ENCODE results near the gene HLA-DQA1.
"Not testable (repeated sequence)": the region's sequence is repeated elsewhere in the genome, so short reads cannot be mapped to it uniquely, and the experiment has no call there.

HLA-DQA1 gene

DNA sequence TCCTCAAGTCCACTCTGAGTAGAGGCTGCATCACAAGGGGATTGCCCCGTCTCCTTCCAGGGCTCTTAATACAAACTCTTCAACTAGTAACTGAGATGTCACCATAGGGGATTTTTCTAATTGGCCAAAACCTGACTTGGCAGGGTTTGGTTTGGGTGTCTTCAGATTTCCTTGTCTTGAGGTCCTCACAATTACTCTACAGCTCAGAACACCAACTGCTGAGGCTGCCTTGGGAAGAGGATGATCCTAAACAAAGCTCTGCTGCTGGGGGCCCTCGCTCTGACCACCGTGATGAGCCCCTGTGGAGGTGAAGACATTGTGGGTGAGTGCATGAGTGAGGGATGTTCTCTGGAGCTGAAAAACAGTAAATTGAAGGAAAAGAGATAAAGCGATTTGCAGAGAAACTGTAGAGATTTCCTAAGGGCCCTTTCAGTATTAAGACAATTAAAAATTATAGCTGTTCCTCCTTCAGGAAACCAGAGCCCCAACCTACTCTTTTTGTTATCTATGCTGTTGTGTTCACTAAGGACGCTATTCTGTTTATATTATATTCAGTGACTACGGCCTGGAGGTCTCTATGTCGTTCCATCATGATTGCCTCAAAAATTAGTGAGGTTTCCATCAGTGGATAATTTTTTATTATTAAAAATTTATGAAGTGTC, at the start of gene HLA-DQA1:
Gene HLA-DQA1, plus strand, starts transcription at position 188 of the 662 bp plus-strand sequence. Its CDS starts 53 bp downstream, at position 241.
- H3K4me3 ChIP-seq (ENCODE audit: low read depth, low read length): no peak within 1 kb of the TSS
- DNase-seq (ENCODE audit: low read depth): peak; percentile 4
- TF ChIP-seq, protein P1, sequence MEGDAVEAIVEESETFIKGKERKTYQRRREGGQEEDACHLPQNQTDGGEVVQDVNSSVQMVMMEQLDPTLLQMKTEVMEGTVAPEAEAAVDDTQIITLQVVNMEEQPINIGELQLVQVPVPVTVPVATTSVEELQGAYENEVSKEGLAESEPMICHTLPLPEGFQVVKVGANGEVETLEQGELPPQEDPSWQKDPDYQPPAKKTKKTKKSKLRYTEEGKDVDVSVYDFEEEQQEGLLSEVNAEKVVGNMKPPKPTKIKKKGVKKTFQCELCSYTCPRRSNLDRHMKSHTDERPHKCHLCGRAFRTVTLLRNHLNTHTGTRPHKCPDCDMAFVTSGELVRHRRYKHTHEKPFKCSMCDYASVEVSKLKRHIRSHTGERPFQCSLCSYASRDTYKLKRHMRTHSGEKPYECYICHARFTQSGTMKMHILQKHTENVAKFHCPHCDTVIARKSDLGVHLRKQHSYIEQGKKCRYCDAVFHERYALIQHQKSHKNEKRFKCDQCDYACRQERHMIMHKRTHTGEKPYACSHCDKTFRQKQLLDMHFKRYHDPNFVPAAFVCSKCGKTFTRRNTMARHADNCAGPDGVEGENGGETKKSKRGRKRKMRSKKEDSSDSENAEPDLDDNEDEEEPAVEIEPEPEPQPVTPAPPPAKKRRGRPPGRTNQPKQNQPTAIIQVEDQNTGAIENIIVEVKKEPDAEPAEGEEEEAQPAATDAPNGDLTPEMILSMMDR (conservative IDR thresholded peaks at IDR 0.05; ENCODE audit: low read depth, low read length): no peak

DNA sequence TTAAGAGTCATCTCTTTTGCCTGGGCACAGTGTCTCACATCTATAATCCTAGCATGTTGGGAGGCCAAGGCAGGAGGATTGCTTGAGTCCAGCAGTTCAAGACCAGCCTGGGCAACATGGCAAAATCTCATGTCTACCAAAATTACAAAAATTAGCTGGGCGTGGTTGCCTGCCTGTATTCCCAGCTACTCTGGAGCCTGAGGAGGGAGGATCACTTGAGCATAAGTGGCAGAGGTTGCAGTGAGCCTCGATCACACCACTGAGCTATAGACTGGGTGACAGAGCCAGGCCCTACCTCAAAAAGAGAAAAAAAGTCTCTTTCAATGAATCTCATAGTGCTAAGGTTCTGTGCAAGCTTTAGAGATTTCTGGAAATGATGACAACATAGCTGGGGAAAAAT, 49.0 kb upstream of the HLA-DQA1 start:
- TF ChIP-seq, protein P1 (conservative IDR thresholded peaks at IDR 0.05; ENCODE audit: low read depth, low read length): no peak
- H3K4me3 ChIP-seq (ENCODE audit: low read depth, low read length): no peak overlapping the region

DNA sequence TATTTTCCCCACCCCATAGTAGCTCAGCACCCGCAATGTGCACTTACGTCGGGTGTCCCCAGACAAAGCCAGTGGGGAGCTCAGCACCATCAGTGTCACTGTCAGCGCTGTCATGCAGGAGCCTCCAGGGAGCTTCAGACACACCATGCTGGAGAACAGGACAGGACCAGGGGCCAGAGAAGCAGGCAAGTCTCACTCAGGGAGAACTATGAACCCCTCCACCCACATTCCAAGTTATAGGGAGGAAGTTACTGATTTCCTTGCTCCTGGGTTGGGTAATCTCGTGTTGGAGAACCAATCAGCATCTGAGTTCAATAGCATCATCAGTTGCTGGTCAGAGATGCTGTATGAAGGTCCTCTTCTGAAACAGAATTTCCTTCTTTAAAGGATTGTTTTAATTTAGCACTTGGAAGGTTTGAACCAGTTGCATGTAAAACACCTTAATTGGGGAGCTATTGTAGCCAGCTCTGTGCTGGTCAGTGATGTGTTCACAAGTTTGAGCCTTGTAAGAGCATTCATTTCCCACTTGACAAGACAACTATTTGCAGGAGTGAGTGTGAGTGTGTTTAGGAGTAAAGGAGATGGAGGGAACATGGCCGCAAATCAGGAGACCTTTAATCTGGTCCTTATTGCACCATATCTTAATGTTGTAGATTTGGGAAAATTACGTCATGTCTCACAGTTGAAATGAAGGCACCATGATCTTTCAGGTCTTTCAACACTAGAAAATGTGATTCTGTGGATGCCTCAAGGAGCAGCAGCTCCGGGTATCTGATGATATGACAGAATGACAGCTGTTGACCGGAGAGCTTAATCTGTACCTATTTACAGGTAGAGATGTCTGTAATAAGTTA, 47.4 kb upstream of the HLA-DQA1 start, which contains the start of gene HLA-DRB1:
Gene HLA-DRB1, minus strand, starts transcription at position 253 of the 854 bp plus-strand sequence. Its CDS starts 106 bp downstream, at position 147.
- DNase-seq (ENCODE audit: low read depth): no peak
- H3K4me3 ChIP-seq (ENCODE audit: low read depth, low read length): no peak within 1 kb of the TSS
- TF ChIP-seq, protein P1 (conservative IDR thresholded peaks at IDR 0.05; ENCODE audit: low read depth, low read length): no peak

More for the DNA sequence above, 49.0 kb upstream of the HLA-DQA1 start:
- DNase-seq (ENCODE audit: low read depth): no peak

DNA sequence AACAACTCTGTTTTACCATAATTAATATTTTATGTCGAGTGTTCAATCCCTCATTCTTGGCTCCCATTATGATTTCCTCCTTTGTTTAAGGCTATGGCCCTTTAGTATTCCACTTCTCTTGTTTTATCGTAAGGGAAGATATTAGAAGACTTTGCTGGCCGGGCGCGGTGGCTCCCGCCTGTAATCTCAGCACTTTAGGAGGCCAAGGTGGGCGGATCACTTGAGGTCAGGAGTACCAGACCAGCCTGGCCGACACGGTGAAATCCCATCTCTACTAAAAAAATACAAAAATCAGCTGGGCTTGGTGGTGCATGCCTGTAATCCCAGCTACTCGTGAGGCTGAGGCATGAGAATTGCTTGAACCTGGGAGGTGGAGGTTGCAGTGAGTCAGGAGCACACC, 46.5 kb upstream of the HLA-DQA1 start:
- DNase-seq (ENCODE audit: low read depth); H3K4me3 ChIP-seq (ENCODE audit: low read depth, low read length): not testable (repeated sequence)

DNA sequence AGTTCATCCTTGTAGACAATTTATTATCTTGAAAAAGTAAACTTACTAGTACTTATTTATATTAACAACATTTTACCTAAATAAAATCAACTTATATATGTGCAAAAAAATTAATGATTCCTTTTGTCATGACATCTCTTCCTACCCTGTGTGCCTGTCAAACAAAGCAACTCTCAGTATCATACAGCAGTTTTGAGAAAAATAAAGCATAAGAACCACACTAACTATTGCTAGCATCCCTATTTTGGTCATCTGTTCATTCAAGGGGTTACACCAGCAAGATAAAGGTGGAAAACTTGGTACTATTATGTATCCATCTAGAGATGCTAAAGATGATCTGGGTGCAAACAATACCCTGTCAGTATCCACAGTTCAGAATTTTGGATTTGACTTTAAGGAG, 40.2 kb upstream of the HLA-DQA1 start:
- DNase-seq (ENCODE audit: low read depth): no peak
- TF ChIP-seq, protein P1 (conservative IDR thresholded peaks at IDR 0.05; ENCODE audit: low read depth, low read length): no peak
- H3K4me3 ChIP-seq (ENCODE audit: low read depth, low read length): no peak overlapping the region

DNA sequence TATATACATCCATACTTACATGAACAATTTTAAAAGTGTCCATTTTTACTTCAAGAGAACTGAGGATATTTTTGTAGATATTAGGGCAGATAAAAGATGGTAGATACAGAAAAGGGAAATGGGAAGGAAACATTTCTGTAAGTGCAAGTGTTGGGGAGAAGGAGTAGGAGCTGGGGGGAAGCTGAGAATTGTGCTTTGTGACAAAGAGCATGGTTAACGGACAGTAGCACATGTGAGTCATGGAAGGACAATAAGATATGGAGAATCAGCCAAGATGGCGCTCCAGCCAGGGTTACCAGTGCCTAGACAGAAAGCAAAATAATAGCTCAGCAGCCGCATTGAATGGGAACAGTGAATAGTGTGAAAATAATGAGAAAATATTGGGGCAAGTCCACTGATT, 34.8 kb upstream of the HLA-DQA1 start:
- DNase-seq (ENCODE audit: low read depth): no peak
- no peak overlapping the region for H3K4me3 ChIP-seq (ENCODE audit: low read depth, low read length)
- TF ChIP-seq, protein P1 (conservative IDR thresholded peaks at IDR 0.05; ENCODE audit: low read depth, low read length): no peak

DNA sequence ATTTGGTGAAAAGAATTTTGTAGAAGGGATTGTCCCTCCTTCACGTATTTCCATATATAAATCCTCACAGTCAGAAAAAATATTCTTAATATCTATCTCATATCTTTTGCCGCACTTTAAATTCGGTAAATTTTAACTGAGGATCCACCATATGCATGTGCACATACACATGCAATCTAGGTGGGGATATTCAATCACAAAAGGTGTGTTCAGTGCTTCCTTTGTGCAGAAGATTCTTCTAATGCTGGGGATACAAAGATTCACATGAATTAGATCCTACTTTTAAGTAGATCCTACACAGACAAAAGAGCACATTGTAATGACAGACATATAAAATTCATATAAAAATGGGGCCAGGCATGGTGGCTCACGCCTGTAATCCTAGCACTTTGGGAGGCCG, 34.0 kb upstream of the HLA-DQA1 start:
- no peak for DNase-seq (ENCODE audit: low read depth)
- TF ChIP-seq, protein P1 (conservative IDR thresholded peaks at IDR 0.05; ENCODE audit: low read depth, low read length): no peak
- no peak overlapping the region for H3K4me3 ChIP-seq (ENCODE audit: low read depth, low read length)
